ENCODE data around the gene ACCS.

The ACCS gene

DNA sequence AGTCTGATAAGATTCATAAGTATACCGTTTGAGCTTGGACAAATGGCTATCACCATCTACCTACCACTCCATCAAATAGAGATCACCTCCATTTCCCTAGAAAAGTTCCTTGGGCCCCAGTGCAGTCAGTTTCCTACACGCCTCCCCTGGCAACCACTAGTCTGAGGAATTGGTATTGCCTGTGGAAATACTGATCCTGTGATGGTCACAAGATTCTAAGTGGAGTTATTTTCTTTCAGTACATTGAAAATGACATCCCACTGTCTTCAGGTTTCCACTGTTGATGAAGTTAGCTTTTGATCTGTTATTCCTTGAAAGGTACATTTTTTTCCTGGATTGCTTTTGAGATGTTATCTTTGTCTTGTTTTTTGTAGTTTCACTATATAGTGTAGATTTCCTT lies 22.9 kb upstream of the ACCS start:
- DNase-seq: no peak

- no peak for DNase-seq
Measured at GRCh38 chr11:44046182-44046581, 19.9 kb upstream of the ACCS start.

- DNase-seq: no peak
Measured at GRCh38 chr11:44047298-44047697, 18.8 kb upstream of the ACCS start.

DNA sequence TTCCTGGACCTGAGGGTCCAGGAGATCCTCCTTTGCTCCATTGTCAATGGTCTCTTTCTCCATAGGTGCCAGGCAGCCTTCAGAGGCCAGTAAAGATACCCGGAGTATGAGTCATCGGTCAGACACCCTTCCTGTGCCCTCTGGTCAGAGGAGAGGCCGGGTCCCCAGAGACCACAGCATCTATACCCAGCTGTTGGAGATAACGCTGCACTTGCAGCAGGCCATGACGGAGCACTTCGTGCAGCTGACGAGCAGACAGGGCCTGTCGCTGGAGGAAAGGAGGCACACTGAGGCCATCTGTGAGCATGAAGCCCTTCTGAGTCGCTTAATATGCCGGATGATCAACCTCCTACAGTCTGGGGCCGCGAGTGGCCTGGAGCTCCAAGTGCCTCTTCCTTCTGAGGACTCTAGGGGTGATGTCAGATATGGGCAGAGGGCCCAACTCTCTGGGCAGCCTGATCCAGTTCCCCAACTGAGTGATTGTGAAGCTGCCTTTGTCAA lies 18.1 kb upstream of the ACCS start, which contains the start of gene ACCSL:
TSS of gene ACCSL (plus strand) at position 51 of the 501 bp plus-strand sequence. CDS start at position 107, 56 bp downstream.
- no peak for DNase-seq

- DNase-seq: no peak
Measured at GRCh38 chr11:44049832-44050231, 16.2 kb upstream of the ACCS start.

GRCh38 chr11:44051171-44051570 lies 14.9 kb upstream of the ACCS start:
- no peak for DNase-seq

DNA sequence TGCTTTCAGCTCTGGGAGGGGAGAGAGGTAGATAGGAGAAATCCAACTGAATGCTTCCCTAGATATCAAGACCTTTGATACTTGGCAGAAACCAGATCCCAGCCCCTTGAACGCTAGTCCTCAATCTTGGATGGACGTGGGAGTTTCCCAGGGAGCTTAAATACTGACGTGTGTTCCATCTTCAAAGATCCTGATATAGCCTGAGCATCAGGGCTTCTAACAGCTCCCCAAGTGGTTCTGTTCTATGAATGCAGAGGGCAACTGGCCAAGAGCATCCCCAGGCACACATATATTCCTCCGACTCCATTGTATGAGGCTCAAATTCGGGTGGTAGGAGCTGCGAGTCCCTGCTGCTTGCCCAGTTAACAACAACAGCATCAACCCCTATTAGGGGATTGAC lies 8.7 kb upstream of the ACCS start:
- no peak for DNase-seq

- no peak for DNase-seq
Measured at GRCh38 chr11:44058275-44058674, 7.8 kb upstream of the ACCS start.

GRCh38 chr11:44065161-44065661 lies 859 bp upstream of the ACCS start:
- no peak for DNase-seq

DNA sequence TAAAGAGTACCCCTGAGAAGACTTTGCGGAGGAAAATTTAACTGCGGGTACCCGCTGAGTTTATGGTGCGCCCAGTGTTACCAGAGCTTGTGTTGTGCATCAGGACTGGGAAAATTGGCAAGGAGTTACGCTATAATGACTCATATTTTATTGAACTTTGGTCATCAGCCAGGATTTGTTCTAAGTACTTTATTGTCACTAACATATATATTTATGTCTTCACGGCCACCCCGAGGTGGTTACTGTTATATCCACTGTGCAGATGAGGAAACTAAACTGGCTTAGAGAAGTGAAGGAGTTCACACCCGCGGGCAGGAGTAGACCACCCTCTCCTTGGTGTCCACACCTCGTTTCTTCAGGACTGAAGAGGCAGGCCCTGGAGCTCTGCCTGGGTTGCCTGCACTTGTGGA lies 667 bp downstream of the ACCS start:
- DNase-seq: no peak

DNA sequence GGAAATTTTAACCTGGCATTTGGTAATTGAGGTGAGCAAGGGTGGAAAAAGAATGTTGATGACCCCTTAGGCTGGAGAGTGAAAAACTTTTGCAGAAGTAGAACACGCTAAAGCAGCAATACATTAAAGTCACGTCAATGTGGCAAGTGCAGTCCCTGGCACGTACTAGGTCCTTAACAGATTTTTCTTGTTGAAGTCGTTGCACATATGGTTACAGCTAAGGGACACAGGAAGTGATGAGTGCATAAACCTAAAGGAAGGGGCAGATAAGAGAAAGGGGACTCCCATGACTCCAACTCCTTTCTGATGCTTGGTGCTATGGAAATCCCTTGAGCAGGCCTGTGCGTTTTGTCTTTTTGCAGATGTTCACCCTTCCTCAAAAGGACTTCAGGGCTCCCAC lies 1.2 kb downstream of the ACCS start:
- DNase-seq: no peak

- DNase-seq: no peak
Measured at GRCh38 chr11:44068180-44068579, 2.1 kb downstream of the ACCS start.

GRCh38 chr11:44071157-44071556 lies 5.1 kb downstream of the ACCS start:
- DNase-seq: no peak

DNA sequence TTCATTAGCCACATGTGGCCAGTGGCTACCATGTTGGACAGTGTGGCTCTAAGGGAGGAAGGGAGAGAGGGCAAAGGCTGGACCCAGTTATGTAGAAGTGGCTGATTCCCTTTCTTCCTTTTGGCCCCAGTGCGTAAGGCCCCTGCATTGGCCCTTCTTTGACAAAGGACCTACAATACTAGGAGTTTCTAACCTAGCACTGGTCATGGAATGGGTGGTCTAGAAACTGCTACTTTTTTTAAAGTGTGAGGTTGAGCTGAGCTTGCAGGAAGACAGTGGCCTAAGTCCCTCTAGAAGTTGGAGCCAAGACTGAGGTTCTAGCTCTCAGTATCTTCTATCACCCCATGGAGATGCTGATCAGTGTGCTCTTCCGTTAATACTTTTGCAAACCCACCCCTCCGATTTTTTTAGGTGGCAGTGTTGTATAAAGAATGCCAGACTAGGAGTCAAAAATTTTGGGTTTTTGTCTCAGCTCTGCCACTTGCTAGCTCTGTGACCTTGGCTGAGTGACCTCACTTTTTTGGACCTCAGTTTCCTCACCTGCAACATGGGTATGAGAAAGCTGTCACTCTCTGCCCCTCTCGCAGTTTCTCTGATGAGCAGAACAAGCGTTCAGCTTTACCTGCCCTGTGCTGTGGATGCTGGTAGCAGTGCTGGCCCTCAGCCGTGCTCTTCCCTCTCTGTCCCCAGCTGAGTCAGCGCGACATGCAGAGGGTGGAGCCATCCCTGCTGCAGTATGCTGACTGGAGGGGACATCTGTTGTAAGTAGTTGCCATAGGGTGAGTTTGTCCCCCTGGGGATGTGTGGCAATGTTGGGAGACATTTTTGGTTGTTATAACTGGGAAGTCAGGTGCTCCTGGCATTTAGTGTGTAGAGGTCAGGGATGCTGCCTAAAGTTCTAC lies 6.9 kb downstream of the ACCS start:
- DNase-seq: no peak

DNA sequence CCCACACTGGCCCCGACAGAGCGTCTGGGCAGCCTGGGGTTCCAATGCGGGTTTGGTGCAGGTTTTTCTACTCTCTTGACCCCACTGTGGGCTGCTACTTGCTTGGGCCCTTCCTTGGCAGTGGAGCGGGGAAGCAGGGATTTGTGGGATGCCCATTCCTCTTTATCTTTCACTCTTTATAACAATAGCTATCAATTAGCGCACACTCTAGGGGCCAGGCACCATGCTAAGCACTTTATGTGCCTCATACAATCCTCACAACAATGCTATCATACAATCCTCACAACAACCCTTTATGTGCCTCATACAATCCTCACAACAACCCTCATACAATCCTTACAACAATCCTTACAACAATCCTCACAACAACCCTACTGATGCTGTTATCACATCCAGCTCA lies 12.7 kb downstream of the ACCS start:
- DNase-seq: no peak

- DNase-seq: no peak
Measured at GRCh38 chr11:44079376-44079775, 13.3 kb downstream of the ACCS start.

DNA sequence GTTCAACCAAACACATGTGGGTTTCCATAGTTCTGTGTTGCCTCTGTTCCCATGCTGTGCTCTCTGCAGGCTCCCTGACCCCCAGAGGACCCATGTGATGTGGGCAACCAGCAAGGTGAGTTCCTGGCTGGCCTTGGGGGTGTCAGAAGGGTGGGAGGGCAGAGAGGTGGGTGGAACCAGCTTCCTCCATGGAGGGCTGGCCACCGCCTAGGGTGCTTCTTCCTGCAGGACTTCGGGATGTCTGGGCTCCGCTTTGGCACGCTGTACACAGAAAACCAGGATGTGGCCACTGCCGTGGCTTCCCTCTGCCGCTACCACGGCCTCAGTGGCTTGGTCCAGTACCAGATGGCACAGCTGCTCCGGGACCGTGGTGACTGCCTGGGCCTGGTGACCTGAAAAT lies 14.9 kb downstream of the ACCS start:
- no peak for DNase-seq

DNA sequence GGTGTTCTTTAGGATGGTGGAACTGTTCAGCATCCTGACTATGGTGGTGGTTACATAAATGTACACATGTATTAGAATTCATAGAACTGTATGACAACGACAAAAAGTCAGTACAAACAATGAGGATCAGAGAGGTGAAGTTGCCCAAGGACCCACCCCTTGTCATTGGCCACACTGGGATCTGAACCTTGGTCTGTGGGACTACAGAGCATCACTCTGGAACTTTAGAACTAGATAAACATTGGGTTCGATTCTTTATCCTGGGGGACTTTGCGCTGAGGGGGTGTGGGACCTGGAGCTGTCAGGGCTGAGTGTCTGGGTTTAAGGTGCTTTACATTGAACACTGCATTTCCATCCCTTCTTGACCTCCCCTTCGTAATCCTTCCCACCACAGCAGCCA lies 16.6 kb downstream of the ACCS start:
- DNase-seq: no peak

GRCh38 chr11:44083433-44083832 lies 17.4 kb downstream of the ACCS start:
- DNase-seq: no peak

DNA sequence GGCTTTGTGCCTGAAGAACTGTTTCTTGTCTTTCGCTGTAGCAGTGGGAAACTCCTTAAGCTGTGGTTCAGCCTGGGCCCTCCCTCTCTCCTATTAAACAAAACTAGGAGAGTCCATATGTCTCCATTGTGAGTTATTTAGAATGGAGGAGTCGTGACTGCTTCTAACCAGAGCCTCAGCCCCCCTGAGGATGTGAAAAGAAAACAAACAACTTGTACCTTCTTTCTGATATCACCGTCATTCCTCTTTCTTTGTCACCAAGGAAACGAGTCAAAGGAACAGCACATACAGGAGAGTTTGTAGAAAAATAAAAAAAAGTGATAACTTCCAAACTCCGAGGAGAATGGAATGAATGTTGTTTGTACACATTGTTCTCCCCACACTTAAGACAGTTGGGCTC lies 17.8 kb downstream of the ACCS start:
- no peak for DNase-seq

DNA sequence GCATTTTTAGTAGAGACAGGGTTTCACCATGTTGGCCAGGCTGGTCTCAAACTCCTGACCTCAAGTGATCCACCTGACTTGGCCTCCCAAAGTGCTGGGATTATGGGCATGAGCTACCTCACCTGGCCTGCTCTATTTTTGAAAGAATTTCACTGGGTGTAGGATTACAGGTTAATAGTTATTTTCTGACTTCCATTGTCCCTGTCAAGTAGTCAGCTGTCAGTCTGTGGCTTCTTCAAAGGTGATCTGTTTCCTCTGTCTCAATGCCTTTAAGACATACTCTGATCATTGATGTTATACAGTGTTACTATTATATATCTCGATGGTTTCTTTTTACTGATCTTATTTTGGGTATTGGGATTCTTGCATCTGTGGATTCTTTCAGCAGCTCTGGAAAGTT lies 19.3 kb downstream of the ACCS start:
- no peak for DNase-seq

GRCh38 chr11:44088377-44088776 lies 22.3 kb downstream of the ACCS start:
- no peak for DNase-seq

GRCh38 chr11:44088871-44089270 lies 22.8 kb downstream of the ACCS start:
- no peak for DNase-seq

DNA sequence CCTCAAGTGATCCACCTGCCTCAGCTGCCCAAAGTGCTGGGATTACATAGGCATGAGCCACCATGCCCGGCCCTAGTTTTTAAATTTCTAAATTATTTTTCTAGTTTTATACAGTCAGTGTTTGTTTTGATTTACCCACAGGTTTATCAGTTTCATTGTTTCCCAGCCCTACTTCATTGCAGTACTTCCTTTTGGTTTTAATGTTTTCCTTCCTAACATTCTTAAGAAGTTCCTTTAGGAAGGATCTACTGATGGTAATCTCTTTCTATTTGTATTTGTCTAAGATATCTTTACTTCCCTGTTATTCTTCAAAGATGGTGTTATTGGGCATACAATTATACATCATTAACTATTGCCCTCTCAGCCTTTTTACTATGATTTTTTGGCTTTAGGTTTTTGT lies 24.5 kb downstream of the ACCS start:
- no peak for DNase-seq

Data from CD4-positive, alpha-beta T cell treated with Interferon gamma for 1 hour (primary cell).